Glutamatergic neuron (in vitro differentiated cells): ENCODE measurements around the gene GNG8. TPM values are rescaled to one million over a fixed set of nuclear protein-coding genes. Genes with fewer than 3 reads are reported as not detected.

ENCODE experiments used
- DNase-seq: peaks from one replicate; pipeline ENCODE4 v3.0.0; 2022
- H3K27ac Mint-ChIP-seq: one replicate; pipeline ENCODE4 v1.8.0; 2020; ENCODE audit warnings: mild to moderate bottlenecking, mixed read lengths, inconsistent platforms; ENCODE audit not compliant: unreplicated experiment
- H3K27me3 Mint-ChIP-seq: one replicate; pipeline ENCODE4 v1.8.0; 2020; ENCODE audit warnings: mild to moderate bottlenecking, moderate library complexity, mixed read lengths, inconsistent platforms; ENCODE audit not compliant: unreplicated experiment
- H3K36me3 Mint-ChIP-seq: one replicate; pipeline ENCODE4 v1.8.0; 2020; ENCODE audit warnings: mild to moderate bottlenecking, mixed read lengths, inconsistent platforms; ENCODE audit not compliant: unreplicated experiment
- H3K4me1 Mint-ChIP-seq: one replicate; pipeline ENCODE4 v1.8.0; 2020; ENCODE audit warnings: mild to moderate bottlenecking, low read depth, mixed read lengths, inconsistent platforms; ENCODE audit not compliant: unreplicated experiment
- H3K4me3 Mint-ChIP-seq: one replicate; pipeline ENCODE4 v1.8.0; 2020; ENCODE audit warnings: mild to moderate bottlenecking, mixed read lengths, inconsistent platforms; ENCODE audit not compliant: unreplicated experiment
- H3K9me3 Mint-ChIP-seq: one replicate; pipeline ENCODE4 v1.8.0; 2020; ENCODE audit warnings: mild to moderate bottlenecking, moderate library complexity, mixed read lengths, inconsistent platforms; ENCODE audit not compliant: unreplicated experiment
- CTCF ChIP-seq: fragments of 200-600 bp; sonication (generic); IDR thresholded peaks from one replicate; pipeline ENCODE4 v1.5.0; 2021; ENCODE audit not compliant: partially characterized antibody, unreplicated experiment
- total RNA-seq: library from RNA; stranded (reverse); fragmentation: NEBNext Ultra II Directional; extraction: Animal tissue kit (Norgen Biotek cat#: 25700); gene quantifications from one replicate; pipeline ENCODE4 v1.2.1, GENCODE V29; 2021; ENCODE audit not compliant: unreplicated experiment

The GNG8 gene
- total RNA-seq, 1 donor from 2014 or later, result 54.6 TPM

- no peak for DNase-seq
- no peak overlapping the region for H3K4me3 Mint-ChIP-seq
- peaks cover 2% of the 10 kb centered on the region for H3K27me3 Mint-ChIP-seq
- H3K36me3 Mint-ChIP-seq, result no peaks in the 10 kb centered on the region
- H3K4me1 Mint-ChIP-seq, result no peaks in the 10 kb centered on the region
- no peak for TF ChIP-seq CTCF
- H3K9me3 Mint-ChIP-seq, result peaks cover 4% of the 10 kb centered on the region
- no peak overlapping the region for H3K27ac Mint-ChIP-seq
Measured at GRCh38 chr19:46587861-46588260, 48.1 kb downstream of the GNG8 start.

- no peak for TF ChIP-seq CTCF
- Mint-ChIP-seq H3K4me3 (no peak overlapping the region), H3K9me3 (peaks cover 4% of the 10 kb centered on the region), H3K27ac (no peak overlapping the region), H3K27me3 (peaks cover 2% of the 10 kb centered on the region), H3K4me1 (no peaks in the 10 kb centered on the region), H3K36me3 (no peaks in the 10 kb centered on the region)
- no peak for DNase-seq
Measured at GRCh38 chr19:46586294-46586693, 49.7 kb downstream of the GNG8 start.

- Mint-ChIP-seq H3K4me1 (no peaks in the 10 kb centered on the region), H3K36me3 (no peaks in the 10 kb centered on the region), H3K27ac (no peak overlapping the region), H3K27me3 (peaks cover 2% of the 10 kb centered on the region), H3K4me3 (no peak overlapping the region), H3K9me3 (peaks cover 4% of the 10 kb centered on the region)
- no peak for DNase-seq
- no peak for TF ChIP-seq CTCF
Measured at GRCh38 chr19:46585539-46585938, 50.5 kb downstream of the GNG8 start.

Other genes with a start within 250 kb of the GNG8 start
- 6.3 TPM for gene CCDC8, start 222.6 kb downstream of the GNG8 start, total RNA-seq
- gene PNMA8C, start 207.3 kb downstream of the GNG8 start, total RNA-seq, result 5.3 TPM
- 14.1 TPM for gene PNMA8A, start 164.6 kb downstream of the GNG8 start, total RNA-seq
- gene PNMA8B, start 140.3 kb downstream of the GNG8 start, total RNA-seq, result 0.76 TPM
- 845 TPM for gene CALM3, start 34.9 kb downstream of the GNG8 start, total RNA-seq
- gene PTGIR, start 11.1 kb downstream of the GNG8 start, total RNA-seq, result 0.27 TPM
- gene DACT3, start 25.0 kb upstream of the GNG8 start, total RNA-seq, result 55.1 TPM
- 54.7 TPM for gene PRKD2, start 80.9 kb upstream of the GNG8 start, total RNA-seq
- gene FKRP, start 109.9 kb upstream of the GNG8 start, total RNA-seq, result 46.6 TPM
- 117 TPM for gene STRN4, start 110.2 kb upstream of the GNG8 start, total RNA-seq
- gene SLC1A5, start 152.4 kb upstream of the GNG8 start, total RNA-seq, result 35.4 TPM
- 95.4 TPM for gene AP2S1, start 214.6 kb upstream of the GNG8 start, total RNA-seq
- 127 TPM for gene ARHGAP35, start 224.8 kb upstream of the GNG8 start, total RNA-seq